VCaP (cell line): ENCODE data around the gene RHNO1.

Source experiments
- H3K27ac ChIP-seq: fragments of 450-650 bp; 2 replicates; pipeline ENCODE4 v1.5.1; 2017
- CTCF ChIP-seq: fragments of 450-650 bp; conservative IDR thresholded peaks from 2 replicates; pipeline ENCODE4 v1.5.1; 2017; ENCODE audit warnings: mild to moderate bottlenecking, moderate library complexity

RHNO1 gene

DNA sequence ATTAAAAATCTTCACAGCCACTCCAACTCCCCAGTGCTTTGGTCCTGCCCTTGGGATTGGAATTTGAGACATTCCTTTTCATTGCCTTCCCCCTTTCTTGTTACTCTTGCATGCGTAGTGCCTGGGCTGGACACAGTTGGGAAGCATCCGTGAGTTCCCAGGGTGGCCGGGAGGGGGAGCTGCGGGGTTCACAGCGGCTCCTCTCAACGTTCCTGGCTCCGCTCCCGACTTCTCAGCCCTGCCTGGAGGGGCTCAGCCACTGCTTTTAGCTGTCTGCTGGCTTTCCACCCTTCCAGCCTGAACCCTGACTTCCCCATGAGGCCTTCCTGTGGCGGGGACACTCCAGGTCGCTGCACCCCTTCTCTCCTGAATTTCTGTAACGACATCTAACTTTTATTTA lies 23.4 kb upstream of the RHNO1 start:
- no peak overlapping the region for H3K27ac ChIP-seq
- TF ChIP-seq CTCF = peak; percentile 78

GRCh38 chr12:2854669-2855453 lies 22.2 kb upstream of the RHNO1 start:
- no peak overlapping the region for H3K27ac ChIP-seq
- no peak for TF ChIP-seq CTCF

DNA sequence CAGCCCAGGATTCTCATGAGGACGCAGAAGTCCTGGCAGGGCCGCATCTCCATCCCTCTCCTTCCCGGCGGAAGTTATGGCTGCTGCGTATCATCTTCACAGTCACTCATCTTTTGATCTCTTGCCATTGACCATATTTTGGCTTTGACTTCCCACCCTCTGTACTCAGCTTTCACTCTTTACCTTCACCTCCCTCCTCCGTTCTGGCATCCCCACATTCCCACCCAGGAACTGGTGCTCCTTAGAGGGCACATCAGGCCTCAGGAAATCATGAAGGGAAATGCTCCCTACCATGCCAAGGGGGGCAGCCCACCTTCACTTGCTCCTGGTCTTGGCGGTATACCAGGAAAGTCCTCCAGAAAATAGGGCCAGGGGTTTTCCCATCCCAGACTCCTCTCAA lies 21.5 kb upstream of the RHNO1 start:
- no peak overlapping the region for H3K27ac ChIP-seq

GRCh38 chr12:2856051-2856450 lies 21.0 kb upstream of the RHNO1 start:
- no peak for TF ChIP-seq CTCF
- H3K27ac ChIP-seq = no peak overlapping the region

More for the DNA sequence above, 21.5 kb upstream of the RHNO1 start:
- TF ChIP-seq CTCF = no peak

DNA sequence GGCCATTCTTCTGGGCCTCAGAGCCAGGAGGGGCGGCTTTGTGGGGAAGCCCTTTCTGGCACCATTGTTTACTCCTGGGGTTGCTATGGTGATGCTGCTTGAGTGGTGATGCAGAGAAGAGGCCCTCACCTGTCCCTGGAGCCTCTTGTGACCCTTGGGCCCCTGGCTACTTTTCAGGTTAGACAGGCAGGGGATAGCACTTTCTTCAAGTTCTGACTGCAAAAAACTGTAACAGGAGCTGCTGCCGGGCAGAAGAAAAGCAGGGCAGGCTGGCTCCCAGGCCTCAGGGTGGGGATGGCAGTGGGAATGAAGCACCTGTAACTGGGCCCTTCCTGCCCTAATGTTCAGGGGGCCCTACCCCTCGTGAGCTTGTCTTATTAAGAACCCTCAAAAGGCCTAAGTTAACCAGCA lies 20.0 kb upstream of the RHNO1 start, which contains the start of gene TEX52:
TEX52 (minus strand) TSS at position 19 of the 411 bp plus-strand sequence; CDS start at position 6, 13 bp downstream.
- TF ChIP-seq CTCF = no peak
- no peak within 1 kb of the TSS for H3K27ac ChIP-seq

GRCh38 chr12:2857576-2857975 lies 19.4 kb upstream of the RHNO1 start:
- no peak for TF ChIP-seq CTCF

GRCh38 chr12:2858334-2858733 lies 18.7 kb upstream of the RHNO1 start:
- no peak overlapping the region for H3K27ac ChIP-seq
- no peak for TF ChIP-seq CTCF

More at GRCh38 chr12:2857576-2857975, 19.4 kb upstream of the RHNO1 start:
- no peak overlapping the region for H3K27ac ChIP-seq
